Skin epidermis (tissue), 12 donors: Measurements from ENCODE around the gene CD180.

Experiments
- H3K27ac ChIP-seq, 21 experiments: fragments of 200-600 bp; sonication (generic) in 11 of 21; one replicate each; pipeline ENCODE4 v1.5.0; 2020; ENCODE audit warnings: mild to moderate bottlenecking in 3 of 21, inconsistent platforms in 2 of 21, moderate library complexity in 2 of 21
- H3K4me3 ChIP-seq, 7 experiments: fragments of 200-600 bp; sonication (generic) in 2 of 7; one replicate each; pipeline ENCODE4 v1.5.0; 2020; ENCODE audit warnings: inconsistent platforms in 2 of 7, mild to moderate bottlenecking in 2 of 7, moderate library complexity in 1 of 7

CD180 gene

DNA sequence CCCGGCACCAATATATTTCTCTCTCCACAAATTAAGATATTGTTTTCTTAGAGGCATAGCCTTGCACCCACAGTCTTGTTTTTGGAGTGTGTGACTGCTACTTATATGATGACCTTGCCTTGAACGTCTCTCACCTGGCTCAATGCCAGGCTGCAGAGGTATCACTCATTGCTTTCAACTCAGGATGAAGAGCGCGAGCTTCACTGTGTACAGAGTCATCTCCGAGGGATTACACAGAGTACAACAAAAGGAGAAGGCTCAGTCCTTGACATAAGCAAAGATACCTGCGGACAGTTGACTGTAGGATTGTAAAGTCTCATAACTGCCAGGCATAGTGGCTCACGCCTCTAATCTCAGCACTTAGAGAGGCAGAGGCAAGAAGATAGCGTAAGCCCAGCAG, 53.8 kb downstream of the CD180 start:
- Histone ChIP-seq H3K27ac (no peak overlapping the region), H3K4me3 (no peak overlapping the region)

DNA sequence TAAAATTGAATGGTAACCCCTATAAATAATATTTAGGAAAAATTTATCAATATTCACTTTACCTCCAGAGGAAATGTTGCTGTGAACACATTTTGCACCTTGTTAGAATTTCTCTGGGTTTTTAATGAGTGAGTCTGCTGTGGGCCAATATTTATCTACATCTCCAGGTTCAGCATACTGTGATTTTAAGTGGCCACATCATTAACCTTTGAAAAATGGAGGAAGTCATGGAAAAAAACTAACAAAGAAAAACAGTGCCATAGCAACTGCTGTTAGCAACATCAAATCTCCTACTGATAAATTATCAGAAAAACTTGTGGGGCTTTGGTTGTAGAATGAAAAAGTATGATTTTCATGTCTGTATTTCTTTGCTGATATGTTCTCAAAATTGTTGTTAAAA, 55.0 kb downstream of the CD180 start:
- no peak overlapping the region for H3K27ac ChIP-seq
- no peak overlapping the region for H3K4me3 ChIP-seq

DNA sequence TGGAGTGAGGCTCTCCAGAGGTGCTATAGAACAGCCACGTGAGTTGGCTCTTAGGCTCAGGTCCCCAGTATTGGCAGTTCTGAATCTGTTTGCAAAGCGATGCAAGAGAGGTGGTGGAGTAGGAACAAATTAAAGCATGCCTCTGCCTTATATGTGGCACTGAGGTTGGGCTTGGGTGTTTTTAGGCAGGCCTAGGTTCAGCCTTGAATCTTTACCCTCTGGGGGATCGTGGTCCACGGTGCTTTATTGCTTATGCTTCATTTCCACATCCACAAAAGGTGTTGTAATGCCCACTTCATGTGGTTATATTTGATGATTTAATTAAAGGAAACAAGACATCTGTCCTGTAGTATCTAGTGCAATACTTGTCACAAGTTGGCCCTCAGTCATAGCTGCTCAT, 56.2 kb downstream of the CD180 start:
- Histone ChIP-seq H3K4me3 (no peak overlapping the region), H3K27ac (no peak overlapping the region)

DNA sequence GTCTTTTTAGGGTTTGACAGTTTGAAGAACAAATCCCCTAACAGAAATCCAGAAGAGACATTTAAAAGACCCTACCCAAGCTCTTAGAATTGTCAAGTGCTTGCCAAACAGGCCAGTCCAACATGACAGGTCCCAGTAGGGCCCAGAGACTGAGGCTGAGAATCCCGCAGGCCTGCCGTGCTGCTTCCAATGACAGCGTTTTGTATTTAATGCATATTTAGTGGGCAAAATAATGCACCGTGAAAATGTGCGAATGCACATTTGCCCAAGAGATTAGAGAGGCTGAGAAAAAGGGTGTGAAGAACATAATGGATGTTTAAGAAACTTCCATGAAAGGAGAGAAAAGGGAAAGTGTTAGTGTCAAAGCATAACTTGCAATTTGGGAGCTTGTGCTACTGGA, 57.6 kb downstream of the CD180 start:
- Histone ChIP-seq H3K4me3 (no peak overlapping the region), H3K27ac (no peak overlapping the region)

DNA sequence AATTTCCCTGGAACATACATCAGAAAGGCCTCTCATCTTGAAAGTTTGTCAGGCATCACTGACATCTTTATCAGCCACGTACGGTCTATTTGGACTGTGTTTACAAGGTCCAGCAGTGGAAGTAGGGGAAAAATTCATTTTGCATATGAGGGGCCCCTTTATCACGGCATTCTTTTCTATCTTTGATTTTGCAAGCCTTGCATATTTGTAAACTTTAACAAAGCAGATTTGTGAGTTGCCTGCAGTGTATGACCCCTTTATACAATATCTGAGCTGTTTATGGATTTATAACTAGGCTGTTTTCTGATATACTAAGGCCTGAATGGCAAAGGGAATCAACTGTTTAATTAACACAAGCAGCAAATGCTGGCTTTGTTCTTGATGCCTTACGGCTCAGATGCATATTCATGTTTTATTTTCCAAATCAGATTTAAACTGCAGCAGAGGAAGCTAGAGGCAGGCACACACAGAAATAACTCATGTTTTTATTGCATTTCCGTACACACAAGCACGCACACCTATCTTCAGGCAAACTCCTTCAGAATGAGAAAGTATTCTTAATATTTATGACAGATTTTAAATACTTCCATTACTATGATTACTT, 61.1 kb downstream of the CD180 start:
- Histone ChIP-seq H3K4me3 (no peak overlapping the region), H3K27ac (no peak overlapping the region)

DNA sequence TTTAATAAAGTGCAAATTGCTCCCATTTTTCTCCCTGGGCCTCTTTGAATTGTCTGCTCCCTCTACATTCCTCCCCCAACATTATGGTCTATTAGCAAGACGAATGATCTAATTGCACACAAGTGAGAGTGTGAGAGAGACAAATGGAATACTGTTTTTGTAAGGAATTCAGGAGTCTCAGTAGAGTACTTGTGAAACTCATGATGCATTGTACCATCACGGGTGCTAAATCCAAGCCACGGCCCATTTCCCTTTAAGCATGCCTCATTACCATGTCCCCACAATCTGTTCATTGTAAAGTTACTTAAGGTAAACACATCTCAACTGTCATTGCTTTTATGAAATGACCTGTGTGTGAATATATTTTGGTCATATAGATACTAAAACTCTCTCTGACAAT, 62.8 kb downstream of the CD180 start:
- no peak overlapping the region for H3K4me3 ChIP-seq
- no peak overlapping the region for H3K27ac ChIP-seq

DNA sequence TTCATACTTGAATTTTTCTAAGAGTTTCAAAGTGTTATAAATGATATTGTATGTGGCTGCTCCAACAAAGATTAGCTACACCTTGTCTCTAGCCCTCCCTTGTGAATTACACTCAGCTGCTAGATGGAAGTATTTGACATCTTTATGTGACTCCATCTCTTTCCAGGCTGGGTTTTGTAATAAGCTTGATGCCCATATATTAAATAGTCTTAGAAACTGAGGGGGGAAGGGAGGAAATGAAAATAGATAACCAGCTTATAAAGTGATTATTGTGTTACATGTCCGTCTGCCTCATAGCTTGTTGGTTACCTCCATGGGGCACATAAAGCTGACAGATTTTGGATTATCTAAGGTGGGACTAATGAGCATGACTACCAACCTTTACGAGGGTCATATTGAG, 63.4 kb downstream of the CD180 start:
- no peak overlapping the region for H3K4me3 ChIP-seq
- no peak overlapping the region for H3K27ac ChIP-seq

DNA sequence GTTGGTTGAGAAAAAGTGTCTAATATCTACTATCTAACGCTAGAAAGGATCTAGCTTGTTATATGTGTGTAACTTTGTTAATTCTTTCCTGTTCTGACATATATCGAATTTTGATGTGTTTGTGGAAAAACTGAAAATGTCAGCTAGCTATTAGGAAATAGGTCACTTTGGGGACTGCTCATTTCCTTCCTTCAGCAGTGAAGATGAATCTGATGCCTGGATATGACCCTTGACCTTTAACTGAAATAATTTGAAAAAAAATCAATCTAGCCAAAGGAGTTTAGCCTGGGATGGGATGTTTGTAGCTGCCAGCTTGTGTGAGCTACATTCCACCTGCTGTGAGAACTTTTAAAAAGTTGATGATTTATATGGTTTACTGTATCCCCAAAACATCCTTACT, 66.8 kb downstream of the CD180 start:
- Histone ChIP-seq H3K27ac (no peak overlapping the region), H3K4me3 (no peak overlapping the region)
